Natural killer cell (primary cell): ENCODE data around the gene ARPP21. TPM values are rescaled to one million over a fixed set of nuclear protein-coding genes. Genes with fewer than 3 reads are reported as not detected.

ENCODE experiments used
- ATAC-seq, 3 donors: fragments of 150-1000 bp in 2 of 3; fragments of 200-7000 bp in 1 of 3; cut with Tn5 transposase; 1 replicate in 1 of 3; 2 replicates in 2 of 3; pipeline ENCODE4 v1.10.0; 2021; ENCODE audit warnings: mild to moderate bottlenecking in 2 of 3, moderate library complexity in 2 of 3
- DNase-seq, 2 donors: peaks; one replicate each; pipeline versions ENCODE4 v3.0.0 to v3.0.0-alpha.2; 2013 to 2021; ENCODE audit warnings: mixed read lengths in 1 of 2
- H3K27ac ChIP-seq: one replicate; pipeline ENCODE4 v1.5.1; 2013; ENCODE audit warnings: mild to moderate bottlenecking, low read length
- H3K27me3 ChIP-seq: one replicate; pipeline ENCODE4 v1.6.1; 2013; ENCODE audit warnings: low read length; ENCODE audit not compliant: control insufficient read depth, insufficient read depth
- H3K36me3 ChIP-seq: one replicate; pipeline ENCODE4 v1.6.1; 2013; ENCODE audit warnings: low read length; ENCODE audit not compliant: control insufficient read depth, insufficient read depth
- H3K4me1 ChIP-seq: one replicate; pipeline ENCODE4 v1.6.1; 2013; ENCODE audit warnings: low read length; ENCODE audit not compliant: control insufficient read depth, insufficient read depth
- H3K4me3 ChIP-seq: one replicate; pipeline ENCODE4 v1.5.1; 2013; ENCODE audit warnings: low read length
- H3K9me3 ChIP-seq: one replicate; pipeline ENCODE4 v1.6.1; 2013; ENCODE audit warnings: low read length; ENCODE audit not compliant: control insufficient read depth, insufficient read depth
- H3K27ac Mint-ChIP-seq, 2 donors: one replicate each; pipeline ENCODE4 v1.8.0; 2022; ENCODE audit warnings: mild to moderate bottlenecking in 2 of 2, mixed read lengths in 2 of 2, moderate library complexity in 1 of 2
- H3K27me3 Mint-ChIP-seq, 2 donors: one replicate each; pipeline ENCODE4 v1.8.0; 2022; ENCODE audit warnings: low read depth in 2 of 2, mixed read lengths in 2 of 2
- H3K36me3 Mint-ChIP-seq: one replicate; pipeline ENCODE4 v1.8.0; 2022; ENCODE audit warnings: mixed read lengths
- H3K4me1 Mint-ChIP-seq, 2 donors: one replicate each; pipeline ENCODE4 v1.8.0; 2022; ENCODE audit warnings: mixed read lengths in 2 of 2
- H3K4me3 Mint-ChIP-seq: one replicate; pipeline ENCODE4 v1.8.0; 2022; ENCODE audit warnings: mild to moderate bottlenecking, moderate library complexity, mixed read lengths
- H3K9me3 Mint-ChIP-seq, 2 donors: one replicate each; pipeline ENCODE4 v1.8.0; 2022; ENCODE audit warnings: mixed read lengths in 2 of 2
- WGBS: methylation state at CpG from one replicate; pipeline ENCODE4 v1.1.7; 2013; ENCODE audit warnings: missing lambda C conversion rate; ENCODE audit not compliant: insufficient coverage; 5-methylcytosine and 5-hydroxymethylcytosine counted together
- intact Hi-C: fragments of 100-400 bp; cut with micrococcal nuclease; formaldehyde crosslinking; loops from one replicate; pipeline ENCODE4 v1.14.2; 2022
- total RNA-seq, 4 donors: library from RNA; stranded (reverse); fragments of 120-200 nt in 1 of 4; gene quantifications; one replicate each; pipeline versions ENCODE4 v1.2.3 to v1.2.4, GENCODE V29; 2013 to 2022
- TF ChIP-seq, protein P1 (sequence below): fragments of 200-600 bp; IDR thresholded peaks from one replicate; pipeline ENCODE4 v1.8.0; 2022; ENCODE audit warnings: antibody characterized with exemption

Gene ARPP21
- total RNA-seq, 3 donors from 2014 or later (not counting 1 experiment from before 2014, with no cell fraction given) = not detected

DNA sequence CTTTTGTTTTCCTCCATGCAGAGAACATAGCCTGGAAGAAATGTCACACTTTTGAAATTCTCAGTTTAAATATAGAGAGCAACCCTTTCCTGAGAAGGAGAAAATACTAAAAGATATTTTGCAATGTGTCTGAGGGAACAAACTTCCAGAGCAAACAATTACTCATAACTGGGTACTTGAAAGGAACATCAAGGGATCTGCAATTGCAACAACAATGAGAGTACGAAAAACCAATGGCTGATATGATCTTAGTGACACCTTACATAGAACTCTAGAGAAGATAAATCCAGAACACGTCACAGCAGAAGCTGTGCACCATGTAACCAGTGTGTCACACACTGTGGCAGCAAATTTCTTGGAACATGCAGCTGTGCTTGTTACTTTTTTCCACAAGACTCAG, 14.6 kb upstream of the ARPP21 start:
- H3K27me3 ChIP-seq = no peaks in the 10 kb centered on the region
- 78% methylated on average over 2 of the region's 2 CpGs for WGBS
- no peaks in the 10 kb centered on the region for H3K4me1 ChIP-seq
- Mint-ChIP-seq H3K4me3 (no peak overlapping the region), H3K27ac (no peak overlapping the region), H3K36me3 (no peaks in the 10 kb centered on the region), H3K9me3 (peaks cover 12% of the 10 kb centered on the region in 2 donors), H3K4me1 (no peaks in the 10 kb centered on the region), H3K27me3 (no peaks in the 10 kb centered on the region)
- H3K36me3 ChIP-seq = no peaks in the 10 kb centered on the region
- no peak for DNase-seq
- no peaks in the 10 kb centered on the region for H3K9me3 ChIP-seq
- no peak for ATAC-seq
- no peak overlapping the region for H3K27ac ChIP-seq
- H3K4me3 ChIP-seq = no peak overlapping the region
- intact Hi-C loops = no loop called here
- TF ChIP-seq, protein P1, sequence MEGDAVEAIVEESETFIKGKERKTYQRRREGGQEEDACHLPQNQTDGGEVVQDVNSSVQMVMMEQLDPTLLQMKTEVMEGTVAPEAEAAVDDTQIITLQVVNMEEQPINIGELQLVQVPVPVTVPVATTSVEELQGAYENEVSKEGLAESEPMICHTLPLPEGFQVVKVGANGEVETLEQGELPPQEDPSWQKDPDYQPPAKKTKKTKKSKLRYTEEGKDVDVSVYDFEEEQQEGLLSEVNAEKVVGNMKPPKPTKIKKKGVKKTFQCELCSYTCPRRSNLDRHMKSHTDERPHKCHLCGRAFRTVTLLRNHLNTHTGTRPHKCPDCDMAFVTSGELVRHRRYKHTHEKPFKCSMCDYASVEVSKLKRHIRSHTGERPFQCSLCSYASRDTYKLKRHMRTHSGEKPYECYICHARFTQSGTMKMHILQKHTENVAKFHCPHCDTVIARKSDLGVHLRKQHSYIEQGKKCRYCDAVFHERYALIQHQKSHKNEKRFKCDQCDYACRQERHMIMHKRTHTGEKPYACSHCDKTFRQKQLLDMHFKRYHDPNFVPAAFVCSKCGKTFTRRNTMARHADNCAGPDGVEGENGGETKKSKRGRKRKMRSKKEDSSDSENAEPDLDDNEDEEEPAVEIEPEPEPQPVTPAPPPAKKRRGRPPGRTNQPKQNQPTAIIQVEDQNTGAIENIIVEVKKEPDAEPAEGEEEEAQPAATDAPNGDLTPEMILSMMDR = no peak

DNA sequence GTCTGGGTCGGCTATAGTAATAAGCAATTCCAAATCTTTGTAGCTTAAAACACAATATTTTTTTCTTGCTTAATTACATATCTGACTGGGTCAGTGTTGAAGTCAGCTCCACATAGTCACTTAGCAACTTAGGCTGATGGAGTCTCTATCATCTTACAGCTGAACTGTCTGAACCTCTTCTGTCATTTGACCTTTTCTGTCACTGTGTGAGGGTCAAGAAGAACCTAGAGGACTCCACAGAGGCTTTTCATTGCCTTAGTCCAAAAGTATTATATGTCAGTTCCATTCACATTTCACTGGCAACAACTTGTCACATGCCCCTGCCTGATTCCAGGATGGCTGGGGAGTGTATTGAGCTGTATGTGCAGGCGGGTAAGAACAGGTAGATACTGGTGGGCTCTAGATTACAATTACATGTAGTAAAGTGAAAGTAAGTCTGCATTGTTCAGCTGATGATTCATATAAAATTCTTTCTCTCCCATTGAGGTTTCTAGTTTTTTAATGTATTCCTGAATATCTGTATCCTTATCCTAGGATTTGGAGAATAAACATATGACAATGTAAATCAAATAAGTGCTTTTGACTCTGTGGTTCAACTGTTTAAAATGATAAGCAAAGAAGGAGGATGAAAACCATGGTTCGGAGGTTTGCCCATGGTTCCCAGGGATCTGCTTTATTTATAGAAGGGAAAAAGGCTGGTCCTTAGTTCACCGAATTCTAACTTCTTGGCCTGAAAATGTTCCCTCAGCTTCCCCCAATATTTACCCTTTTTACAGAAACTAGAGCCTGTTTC, 5.8 kb upstream of the ARPP21 start:
- Mint-ChIP-seq H3K9me3 (peaks cover 0 to 2% of the 10 kb centered on the region in 2 donors), H3K27me3 (peaks cover 1 to 12% of the 10 kb centered on the region in 2 donors), H3K36me3 (no peaks in the 10 kb centered on the region), H3K4me1 (no peaks in the 10 kb centered on the region), H3K4me3 (no peak overlapping the region), H3K27ac (no peak overlapping the region)
- Histone ChIP-seq H3K4me1 (no peaks in the 10 kb centered on the region), H3K36me3 (no peaks in the 10 kb centered on the region), H3K4me3 (no peak overlapping the region), H3K27me3 (peaks cover under 1% of the 10 kb centered on the region), H3K27ac (no peak overlapping the region), H3K9me3 (peaks cover under 1% of the 10 kb centered on the region)
- DNase-seq (no peak), ATAC-seq (no peak)
- WGBS = 42% methylated on average over 2 of the region's 4 CpGs
- TF ChIP-seq, protein P1 = no peak
- intact Hi-C loops = no loop called here

DNA sequence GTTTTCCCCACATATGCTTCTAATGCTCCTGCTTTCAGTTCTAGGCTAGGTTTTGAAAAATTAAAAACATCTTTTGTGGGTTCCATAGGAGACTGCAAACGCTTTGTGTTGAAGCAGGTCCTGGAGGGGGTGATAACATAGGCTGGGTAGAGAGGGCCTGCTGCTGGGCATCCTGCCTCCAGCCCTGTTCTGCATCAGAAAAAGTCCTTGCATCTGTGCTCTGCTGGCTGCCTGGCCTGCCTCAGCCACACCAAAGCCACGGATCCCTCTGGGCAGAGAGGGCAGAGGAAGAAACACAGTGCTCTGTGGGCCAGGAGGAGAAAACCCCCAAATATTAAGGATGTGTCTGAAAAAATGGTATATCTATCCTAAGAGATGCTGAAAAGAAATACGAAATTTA, 3.9 kb upstream of the ARPP21 start:
- Histone ChIP-seq H3K4me3 (no peak overlapping the region), H3K27ac (no peak overlapping the region), H3K4me1 (no peaks in the 10 kb centered on the region), H3K36me3 (no peaks in the 10 kb centered on the region), H3K27me3 (peaks cover 7% of the 10 kb centered on the region), H3K9me3 (peaks cover 6% of the 10 kb centered on the region)
- no peaks in the 10 kb centered on the region for H3K4me1 Mint-ChIP-seq
- H3K36me3 Mint-ChIP-seq = peaks cover 4% of the 10 kb centered on the region
- no peak overlapping the region for H3K27ac Mint-ChIP-seq
- WGBS = 57% methylated on average over 3 of the region's 3 CpGs
- ATAC-seq (no peak), DNase-seq (no peak)
- H3K4me3 Mint-ChIP-seq = no peak overlapping the region
- TF ChIP-seq, protein P1 = no peak
- peaks cover 0 to 2% of the 10 kb centered on the region in 2 donors for H3K9me3 Mint-ChIP-seq
- intact Hi-C loops = no loop called here
- H3K27me3 Mint-ChIP-seq = peaks cover 16 to 27% of the 10 kb centered on the region in 2 donors
